Dendritic cell treated with granulocyte-macrophage colony-stimulating factor and Interleukin-4, amounts not matched to agents 40 ng/mL and 50 ng/mL, for 4 days (primary cell): ENCODE results near the gene WBP1L.
"Not testable (repeated sequence)": the region's sequence is repeated elsewhere in the genome, so short reads cannot be mapped to it uniquely, and the experiment has no call there.

Experiments
- H3K27ac Mint-ChIP-seq: one replicate; pipeline ENCODE4 v1.8.0; 2022; ENCODE audit warnings: mild to moderate bottlenecking, mixed read lengths
- H3K27me3 Mint-ChIP-seq: one replicate; pipeline ENCODE4 v1.8.0; 2022; ENCODE audit warnings: mild to moderate bottlenecking, mixed read lengths
- H3K36me3 Mint-ChIP-seq: one replicate; pipeline ENCODE4 v1.8.0; 2022; ENCODE audit warnings: low read depth, mixed read lengths
- H3K4me1 Mint-ChIP-seq: one replicate; pipeline ENCODE4 v1.8.0; 2022; ENCODE audit warnings: low read depth, mixed read lengths
- H3K4me3 Mint-ChIP-seq: one replicate; pipeline ENCODE4 v1.8.0; 2022; ENCODE audit warnings: mild to moderate bottlenecking, moderate library complexity, mixed read lengths
- H3K9me3 Mint-ChIP-seq: one replicate; pipeline ENCODE4 v1.8.0; 2022; ENCODE audit warnings: mixed read lengths
- intact Hi-C: fragments of 100-400 bp; cut with micrococcal nuclease; formaldehyde crosslinking; loops from one replicate; pipeline ENCODE4 v1.15.0; 2022

WBP1L gene

GRCh38 chr10:102743588-102744373, at the start of gene WBP1L:
WBP1L (plus strand) TSS chr10:102743948; CDS start chr10:102744054, 106 bp downstream.
- Mint-ChIP-seq H3K27ac (peak within 1 kb of the TSS; percentile 98), H3K9me3 (peaks cover 9% of the 10 kb centered on the region), H3K36me3 (peaks cover 44% of the 10 kb centered on the region), H3K4me1 (peaks cover 55% of the 10 kb centered on the region), H3K4me3 (peak within 1 kb of the TSS; percentile 95), H3K27me3 (peaks cover 2% of the 10 kb centered on the region)
- intact Hi-C loops: loop anchor here (5.0 kb wide), 1 partner anchor 74 kb away; no protein-coding TSS in a partner anchor

- H3K9me3 Mint-ChIP-seq, intact Hi-C loops, H3K4me3 Mint-ChIP-seq, H3K4me1 Mint-ChIP-seq, H3K27ac Mint-ChIP-seq, H3K27me3 Mint-ChIP-seq: not testable (repeated sequence)
- peaks cover 59% of the 10 kb centered on the region for H3K36me3 Mint-ChIP-seq
Observed at GRCh38 chr10:102695401-102695800, 48.3 kb upstream of the WBP1L start.

GRCh38 chr10:102696736-102697135, 47.0 kb upstream of the WBP1L start:
- Mint-ChIP-seq H3K4me1 (peaks cover 17% of the 10 kb centered on the region), H3K9me3 (no peaks in the 10 kb centered on the region), H3K27ac (no peak overlapping the region), H3K4me3 (no peak overlapping the region), H3K36me3 (peaks cover 59% of the 10 kb centered on the region), H3K27me3 (no peaks in the 10 kb centered on the region)
- intact Hi-C loops: no loop called here

GRCh38 chr10:102698894-102699293, 44.9 kb upstream of the WBP1L start:
- intact Hi-C loops: no loop called here
- Mint-ChIP-seq H3K27ac (no peak overlapping the region), H3K27me3 (no peaks in the 10 kb centered on the region), H3K36me3 (peaks cover 59% of the 10 kb centered on the region), H3K9me3 (no peaks in the 10 kb centered on the region), H3K4me1 (peaks cover 17% of the 10 kb centered on the region), H3K4me3 (no peak overlapping the region)

- Mint-ChIP-seq H3K9me3 (no peaks in the 10 kb centered on the region), H3K4me1 (peaks cover 27% of the 10 kb centered on the region), H3K4me3 (no peak overlapping the region), H3K36me3 (peaks cover 44% of the 10 kb centered on the region), H3K27ac (peak overlapping the region; percentile 61), H3K27me3 (no peaks in the 10 kb centered on the region)
- intact Hi-C loops: no loop called here
Observed at GRCh38 chr10:102701272-102701671, 42.5 kb upstream of the WBP1L start.

GRCh38 chr10:102701796-102702195, 42.0 kb upstream of the WBP1L start:
- Mint-ChIP-seq H3K27me3 (no peaks in the 10 kb centered on the region), H3K36me3 (peaks cover 39% of the 10 kb centered on the region), H3K9me3 (no peaks in the 10 kb centered on the region), H3K4me3 (no peak overlapping the region), H3K4me1 (peaks cover 27% of the 10 kb centered on the region), H3K27ac (no peak overlapping the region)
- intact Hi-C loops: no loop called here

- Mint-ChIP-seq H3K36me3 (peaks cover 32% of the 10 kb centered on the region), H3K4me1 (peaks cover 27% of the 10 kb centered on the region), H3K4me3 (no peak overlapping the region), H3K27ac (no peak overlapping the region), H3K27me3 (no peaks in the 10 kb centered on the region), H3K9me3 (no peaks in the 10 kb centered on the region)
- intact Hi-C loops: no loop called here
Observed at GRCh38 chr10:102702742-102703141, 41.0 kb upstream of the WBP1L start.

- H3K4me1 Mint-ChIP-seq: peaks cover 24% of the 10 kb centered on the region
- no peaks in the 10 kb centered on the region for H3K9me3 Mint-ChIP-seq
- H3K4me3 Mint-ChIP-seq: peak overlapping the region; percentile 23
- intact Hi-C loops: no loop called here
- no peaks in the 10 kb centered on the region for H3K27me3 Mint-ChIP-seq
- peak overlapping the region; percentile 71 for H3K27ac Mint-ChIP-seq
- H3K36me3 Mint-ChIP-seq: peaks cover 10% of the 10 kb centered on the region
Observed at GRCh38 chr10:102704915-102705314, 38.8 kb upstream of the WBP1L start.

GRCh38 chr10:102705531-102705930, 38.2 kb upstream of the WBP1L start:
- Mint-ChIP-seq H3K36me3 (peaks cover 9% of the 10 kb centered on the region), H3K9me3 (no peaks in the 10 kb centered on the region), H3K4me3 (no peak overlapping the region)

GRCh38 chr10:102710609-102711008, 33.1 kb upstream of the WBP1L start:
- no peak overlapping the region for H3K27ac Mint-ChIP-seq
- no peaks in the 10 kb centered on the region for H3K27me3 Mint-ChIP-seq
- H3K36me3 Mint-ChIP-seq: peaks cover 14% of the 10 kb centered on the region
- H3K4me1 Mint-ChIP-seq: peaks cover 32% of the 10 kb centered on the region
- intact Hi-C loops: no loop called here
- no peak overlapping the region for H3K4me3 Mint-ChIP-seq
- H3K9me3 Mint-ChIP-seq: no peaks in the 10 kb centered on the region

More at GRCh38 chr10:102705531-102705930, 38.2 kb upstream of the WBP1L start:
- Mint-ChIP-seq H3K4me1 (peaks cover 24% of the 10 kb centered on the region), H3K27ac (peak overlapping the region; percentile 71), H3K27me3 (no peaks in the 10 kb centered on the region)
- intact Hi-C loops: no loop called here

- no peaks in the 10 kb centered on the region for H3K27me3 Mint-ChIP-seq
Observed at GRCh38 chr10:102712089-102712488, 31.7 kb upstream of the WBP1L start.

GRCh38 chr10:102712843-102713538, 30.8 kb upstream of the WBP1L start:
- H3K4me3 Mint-ChIP-seq: peak overlapping the region; percentile 88
- H3K9me3 Mint-ChIP-seq: no peaks in the 10 kb centered on the region
- intact Hi-C loops: loop anchor here (1.0 to 2.0 kb wide), 2 partner anchors 34 to 68 kb away; no protein-coding TSS in a partner anchor
- peaks cover 14% of the 10 kb centered on the region for H3K36me3 Mint-ChIP-seq
- no peaks in the 10 kb centered on the region for H3K27me3 Mint-ChIP-seq
- H3K27ac Mint-ChIP-seq: peak overlapping the region; percentile 96
- H3K4me1 Mint-ChIP-seq: peaks cover 40% of the 10 kb centered on the region

More at GRCh38 chr10:102712089-102712488, 31.7 kb upstream of the WBP1L start:
- H3K27ac Mint-ChIP-seq: no peak overlapping the region
- no peaks in the 10 kb centered on the region for H3K9me3 Mint-ChIP-seq
- H3K4me1 Mint-ChIP-seq: peaks cover 31% of the 10 kb centered on the region
- no peak overlapping the region for H3K4me3 Mint-ChIP-seq
- H3K36me3 Mint-ChIP-seq: peaks cover 14% of the 10 kb centered on the region
- intact Hi-C loops: loop anchor here (2.0 kb wide), 1 partner anchor 33 kb away; no protein-coding TSS in a partner anchor

GRCh38 chr10:102713539-102713813, 30.3 kb upstream of the WBP1L start:
- Mint-ChIP-seq H3K27ac (peak overlapping the region; percentile 96), H3K9me3 (no peaks in the 10 kb centered on the region), H3K27me3 (no peaks in the 10 kb centered on the region), H3K4me3 (peak overlapping the region; percentile 88), H3K4me1 (peaks cover 45% of the 10 kb centered on the region), H3K36me3 (peaks cover 14% of the 10 kb centered on the region)
- intact Hi-C loops: loop anchor here (1.0 to 2.0 kb wide), 2 partner anchors 35 to 68 kb away; no protein-coding TSS in a partner anchor
